Testis (tissue), 3 donors: Measurements from ENCODE around the gene ABLIM3. TPM values are rescaled to one million over a fixed set of nuclear protein-coding genes. Genes with fewer than 3 reads are reported as not detected.

Experiments used
- DNase-seq: peaks from one replicate; pipeline ENCODE4 v3.0.0-alpha.2; 2019
- H3K27ac ChIP-seq, 2 donors: fragments of 200-600 bp; sonication (generic); one replicate each; pipeline ENCODE4 v1.5.1; 2019
- H3K27me3 ChIP-seq: fragments of 200-600 bp; sonication (generic); one replicate; pipeline ENCODE4 v1.5.1; 2019
- H3K36me3 ChIP-seq: fragments of 200-600 bp; sonication (generic); one replicate; pipeline ENCODE4 v1.5.1; 2017; ENCODE audit warnings: low read depth; ENCODE audit errors: missing control alignments
- H3K4me1 ChIP-seq: fragments of 200-600 bp; sonication (generic); one replicate; pipeline ENCODE4 v1.5.1; 2019
- H3K4me3 ChIP-seq, 2 donors: fragments of 200-600 bp; sonication (generic); one replicate each; pipeline ENCODE4 v1.5.1; 2017 to 2019
- H3K9me3 ChIP-seq: fragments of 200-600 bp; sonication (generic); one replicate; pipeline ENCODE4 v1.5.1; 2017
- CTCF ChIP-seq, 3 experiments: fragments of 450-650 bp in 2 of 3; fragments of 200-600 bp in 1 of 3; sonication (generic) in 1 of 3; IDR thresholded peaks; one replicate each; pipeline ENCODE4 v1.5.1; 2016 to 2019; ENCODE audit warnings: antibody characterized with exemption in 3 of 3, mild to moderate bottlenecking in 2 of 3, moderate library complexity in 1 of 3
- POLR2A ChIP-seq: fragments of 450-650 bp; IDR thresholded peaks from one replicate; pipeline ENCODE4 v1.6.1; 2017; ENCODE audit warnings: antibody characterized with exemption, mild to moderate bottlenecking, moderate library complexity
- WGBS, 2 donors: methylation state at CpG; one replicate each; pipeline ENCODE4 v1.1.5; 2018; 5-methylcytosine and 5-hydroxymethylcytosine counted together
- intact Hi-C: fragments of 100-400 bp; cut with DNase I; formaldehyde crosslinking; loops from one replicate; pipeline ENCODE4 v1.15.1; 2023; ENCODE audit warnings: low total_unique reads
- polyA plus RNA-seq: library from polyadenylated mRNA; stranded (reverse); fragments of 350-450 nt; fragmentation: Illumina TruSeq; extraction: RNeasy Lipid Tissue Mini Kit (QIAGEN cat#74804); gene quantifications from one replicate; pipeline ENCODE4 v1.2.3, GENCODE V29; 2014; ENCODE audit warnings: low read depth, low replicate concordance; ENCODE audit not compliant: insufficient read depth
- total RNA-seq, 2 donors: library from RNA; depleted of rRNA; stranded (reverse); fragments of >200 nt; gene quantifications; one replicate each; pipeline ENCODE4 v1.2.3, GENCODE V29; 2016

The ABLIM3 gene
- total and polyA plus RNA-seq, 3 donors from 2014 or later: 5.6 to 8.9 (median 7.6) TPM

GRCh38 chr5:149153751-149154610, 12.7 kb downstream of the ABLIM3 start:
- H3K4me1 ChIP-seq: no peaks in the 10 kb centered on the region
- H3K27me3 ChIP-seq: no peaks in the 10 kb centered on the region
- 82 to 88% methylated on average over 8 of the region's 8 CpGs for WGBS, 2 donors
- H3K36me3 ChIP-seq: no peaks in the 10 kb centered on the region
- intact Hi-C loops: no loop called here
- H3K9me3 ChIP-seq: no peaks in the 10 kb centered on the region
- no peak overlapping the region for H3K27ac ChIP-seq
- no peak overlapping the region for H3K4me3 ChIP-seq
- DNase-seq: no peak
- TF ChIP-seq POLR2A (no peak), CTCF (IDR thresholded peaks at IDR 0.05) (no peak)

GRCh38 chr5:149154650-149155049, 13.4 kb downstream of the ABLIM3 start:
- Histone ChIP-seq H3K9me3 (no peaks in the 10 kb centered on the region), H3K4me1 (no peaks in the 10 kb centered on the region), H3K36me3 (no peaks in the 10 kb centered on the region), H3K27ac (no peak overlapping the region), H3K4me3 (no peak overlapping the region), H3K27me3 (no peaks in the 10 kb centered on the region)
- WGBS, 2 donors: 95 to 100% methylated on average over 1 of the region's 1 CpG
- TF ChIP-seq CTCF (IDR thresholded peaks at IDR 0.05) (no peak), POLR2A (no peak)
- intact Hi-C loops: no loop called here
- DNase-seq: no peak

GRCh38 chr5:149156435-149157083, 15.3 kb downstream of the ABLIM3 start:
- Histone ChIP-seq H3K9me3 (no peaks in the 10 kb centered on the region), H3K27ac (no peak overlapping the region), H3K27me3 (no peaks in the 10 kb centered on the region), H3K4me3 (no peak overlapping the region), H3K4me1 (no peaks in the 10 kb centered on the region), H3K36me3 (no peaks in the 10 kb centered on the region)
- no peak for DNase-seq
- WGBS, 2 donors: 89 to 95% methylated on average over 4 of the region's 4 CpGs
- intact Hi-C loops: no loop called here
- TF ChIP-seq POLR2A (no peak), CTCF (IDR thresholded peaks at IDR 0.05) (no peak)

GRCh38 chr5:149157330-149157729, 16.0 kb downstream of the ABLIM3 start:
- WGBS, 2 donors: 88 to 89% methylated on average over 2 of the region's 2 CpGs
- TF ChIP-seq CTCF (IDR thresholded peaks at IDR 0.05) (no peak), POLR2A (no peak)
- Histone ChIP-seq H3K36me3 (no peaks in the 10 kb centered on the region), H3K4me1 (no peaks in the 10 kb centered on the region), H3K27me3 (no peaks in the 10 kb centered on the region), H3K4me3 (no peak overlapping the region), H3K27ac (no peak overlapping the region), H3K9me3 (no peaks in the 10 kb centered on the region)
- intact Hi-C loops: no loop called here
- no peak for DNase-seq
